ENCODE results near the gene KIF1C.

DNA sequence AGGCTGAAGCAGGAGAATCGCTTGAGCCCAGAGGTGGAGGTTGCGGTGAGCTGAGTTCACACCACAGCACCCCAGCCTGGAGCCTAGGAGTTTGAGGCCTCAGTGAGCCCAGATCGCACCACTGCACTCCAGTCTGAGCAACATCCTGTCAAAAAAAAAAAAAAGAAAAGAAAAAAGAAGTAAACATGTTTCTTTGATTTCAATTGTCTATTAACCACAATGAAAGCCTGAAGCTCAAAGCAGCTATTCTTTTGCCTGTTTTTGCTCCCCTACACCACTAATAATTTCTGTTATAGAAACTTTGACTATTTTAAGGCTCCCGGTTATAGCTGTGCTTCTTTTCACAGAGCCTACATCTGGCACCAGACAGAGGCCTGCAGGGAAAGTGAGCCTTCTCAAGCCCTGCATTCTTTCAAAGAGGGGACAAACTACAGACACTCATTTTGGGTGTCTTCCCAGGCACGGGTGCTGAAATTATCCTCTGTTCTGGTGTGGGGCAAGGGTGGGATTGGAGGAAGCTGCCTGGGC is 51.6 kb downstream of the KIF1C start:
- TF ChIP-seq, protein P1, sequence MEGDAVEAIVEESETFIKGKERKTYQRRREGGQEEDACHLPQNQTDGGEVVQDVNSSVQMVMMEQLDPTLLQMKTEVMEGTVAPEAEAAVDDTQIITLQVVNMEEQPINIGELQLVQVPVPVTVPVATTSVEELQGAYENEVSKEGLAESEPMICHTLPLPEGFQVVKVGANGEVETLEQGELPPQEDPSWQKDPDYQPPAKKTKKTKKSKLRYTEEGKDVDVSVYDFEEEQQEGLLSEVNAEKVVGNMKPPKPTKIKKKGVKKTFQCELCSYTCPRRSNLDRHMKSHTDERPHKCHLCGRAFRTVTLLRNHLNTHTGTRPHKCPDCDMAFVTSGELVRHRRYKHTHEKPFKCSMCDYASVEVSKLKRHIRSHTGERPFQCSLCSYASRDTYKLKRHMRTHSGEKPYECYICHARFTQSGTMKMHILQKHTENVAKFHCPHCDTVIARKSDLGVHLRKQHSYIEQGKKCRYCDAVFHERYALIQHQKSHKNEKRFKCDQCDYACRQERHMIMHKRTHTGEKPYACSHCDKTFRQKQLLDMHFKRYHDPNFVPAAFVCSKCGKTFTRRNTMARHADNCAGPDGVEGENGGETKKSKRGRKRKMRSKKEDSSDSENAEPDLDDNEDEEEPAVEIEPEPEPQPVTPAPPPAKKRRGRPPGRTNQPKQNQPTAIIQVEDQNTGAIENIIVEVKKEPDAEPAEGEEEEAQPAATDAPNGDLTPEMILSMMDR (IDR thresholded peaks at IDR 0.05): no peak
- no peak for TF ChIP-seq POLR2AphosphoS5 (IDR thresholded peaks at IDR 0.05)
- TF ChIP-seq POLR2A (IDR thresholded peaks at IDR 0.05): no peak

All from prostate gland (tissue), 2 donors.